Measurements from ENCODE around the gene TMEM220.

GRCh38 chr17:10687499-10687898 is 42.3 kb downstream of the TMEM220 start:
- TF ChIP-seq CTCF (conservative IDR thresholded peaks at IDR 0.05) (no peak), EZH2 (IDR thresholded peaks at IDR 0.05; ENCODE audit: low read depth) (no peak)

Data from PC-9 (cell line).